ENCODE results near the gene COX20.
A peak's percentile ranks its signal among the peaks of the same experiment; 100 is the strongest.

COX20 gene

GRCh38 chr1:244851546-244852231, 16.2 kb downstream of the COX20 start:
- Mint-ChIP-seq H3K4me3 (no peak overlapping the region), H3K36me3 (ENCODE audit: low read depth) (peaks cover 86% of the 10 kb centered on the region), H3K9me3 (no peaks in the 10 kb centered on the region), H3K4me1 (ENCODE audit: low read depth) (peaks cover 60% of the 10 kb centered on the region), H3K27me3 (ENCODE audit: low read depth) (no peaks in the 10 kb centered on the region), H3K27ac (no peak overlapping the region)
- DNase-seq (ENCODE audit: low spot score), result no peak

GRCh38 chr1:244852694-244853093, 17.2 kb downstream of the COX20 start:
- Mint-ChIP-seq H3K27me3 (ENCODE audit: low read depth) (no peaks in the 10 kb centered on the region), H3K4me1 (ENCODE audit: low read depth) (peaks cover 63% of the 10 kb centered on the region), H3K9me3 (no peaks in the 10 kb centered on the region), H3K27ac (no peak overlapping the region), H3K36me3 (ENCODE audit: low read depth) (peaks cover 88% of the 10 kb centered on the region), H3K4me3 (no peak overlapping the region)
- DNase-seq (ENCODE audit: low spot score), result no peak

DNA sequence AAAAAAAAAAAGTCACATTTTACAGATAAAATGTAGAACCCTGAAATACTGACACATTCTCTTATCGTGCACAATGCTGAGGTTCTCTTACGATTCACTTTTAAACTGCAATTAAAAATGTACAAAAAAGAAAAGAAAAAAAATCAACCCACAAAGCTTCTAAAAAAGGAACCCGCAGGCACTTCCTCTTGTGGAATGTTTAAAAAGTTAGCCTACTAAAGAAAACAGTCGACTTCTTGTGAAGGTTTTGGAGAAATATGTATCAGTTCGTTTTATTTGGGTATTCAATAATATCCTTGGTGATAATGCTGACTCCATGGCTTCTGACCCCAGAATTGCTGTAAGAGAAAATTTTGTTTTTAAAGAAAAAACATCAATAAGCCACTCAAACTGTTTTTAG, 18.7 kb downstream of the COX20 start:
- Mint-ChIP-seq H3K36me3 (ENCODE audit: low read depth) (peaks cover 87% of the 10 kb centered on the region), H3K4me1 (ENCODE audit: low read depth) (peaks cover 64% of the 10 kb centered on the region), H3K27me3 (ENCODE audit: low read depth) (no peaks in the 10 kb centered on the region), H3K9me3 (no peaks in the 10 kb centered on the region), H3K27ac (peak overlapping the region; percentile 45), H3K4me3 (peak overlapping the region; percentile 11)
- DNase-seq (ENCODE audit: low spot score), result no peak

- no peaks in the 10 kb centered on the region for H3K27me3 Mint-ChIP-seq (ENCODE audit: low read depth)
- peaks cover 60% of the 10 kb centered on the region for H3K4me1 Mint-ChIP-seq (ENCODE audit: low read depth)
- peak overlapping the region; percentile 79 for H3K27ac Mint-ChIP-seq
- H3K4me3 Mint-ChIP-seq, result peak overlapping the region; percentile 63
- DNase-seq (ENCODE audit: low spot score), result no peak
- H3K9me3 Mint-ChIP-seq, result no peaks in the 10 kb centered on the region
- H3K36me3 Mint-ChIP-seq (ENCODE audit: low read depth), result peaks cover 88% of the 10 kb centered on the region
These were observed 19.6 kb downstream of the COX20 start for GRCh38 chr1:244854865-244855578.

GRCh38 chr1:244857761-244858160, 22.3 kb downstream of the COX20 start:
- Mint-ChIP-seq H3K9me3 (no peaks in the 10 kb centered on the region), H3K4me1 (ENCODE audit: low read depth) (peaks cover 66% of the 10 kb centered on the region), H3K36me3 (ENCODE audit: low read depth) (peaks cover 88% of the 10 kb centered on the region), H3K27ac (no peak overlapping the region), H3K27me3 (ENCODE audit: low read depth) (no peaks in the 10 kb centered on the region), H3K4me3 (peak overlapping the region; percentile 7)
- DNase-seq (ENCODE audit: low spot score), result no peak

DNA sequence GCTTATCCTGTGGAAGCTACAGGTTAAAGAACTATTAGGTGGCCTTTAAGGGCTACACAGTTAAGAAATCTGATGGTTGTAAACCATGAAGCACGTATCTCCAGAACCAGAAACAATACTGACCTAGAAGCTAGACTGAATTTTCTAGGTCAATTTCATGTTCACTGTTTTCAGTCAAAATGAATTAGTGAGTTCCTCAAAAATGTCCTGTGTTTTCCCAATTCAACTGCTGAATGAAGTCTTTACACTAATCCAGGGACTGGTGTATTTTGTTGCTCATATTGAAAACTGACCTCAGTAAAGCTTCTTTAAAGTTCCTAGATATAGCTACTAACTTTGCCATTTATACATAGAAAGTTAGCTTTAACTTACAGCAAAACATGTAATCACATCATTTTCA, 22.9 kb downstream of the COX20 start:
- H3K9me3 Mint-ChIP-seq, result no peaks in the 10 kb centered on the region
- no peak for DNase-seq (ENCODE audit: low spot score)
- H3K4me3 Mint-ChIP-seq, result peak overlapping the region; percentile 18
- H3K4me1 Mint-ChIP-seq (ENCODE audit: low read depth), result peaks cover 66% of the 10 kb centered on the region
- H3K27me3 Mint-ChIP-seq (ENCODE audit: low read depth), result no peaks in the 10 kb centered on the region
- peaks cover 88% of the 10 kb centered on the region for H3K36me3 Mint-ChIP-seq (ENCODE audit: low read depth)
- H3K27ac Mint-ChIP-seq, result no peak overlapping the region

- Mint-ChIP-seq H3K4me1 (ENCODE audit: low read depth) (peaks cover 57% of the 10 kb centered on the region), H3K4me3 (peak overlapping the region; percentile 89), H3K9me3 (no peaks in the 10 kb centered on the region), H3K27ac (peak overlapping the region; percentile 49), H3K36me3 (ENCODE audit: low read depth) (peaks cover 78% of the 10 kb centered on the region), H3K27me3 (ENCODE audit: low read depth) (no peaks in the 10 kb centered on the region)
- no peak for DNase-seq (ENCODE audit: low spot score)
These were observed 24.6 kb downstream of the COX20 start for GRCh38 chr1:244860078-244860477.

GRCh38 chr1:244860914-244861610, 25.6 kb downstream of the COX20 start:
- no peak for DNase-seq (ENCODE audit: low spot score)
- Mint-ChIP-seq H3K4me3 (peak overlapping the region; percentile 89), H3K27me3 (ENCODE audit: low read depth) (no peaks in the 10 kb centered on the region), H3K27ac (peak overlapping the region; percentile 37), H3K4me1 (ENCODE audit: low read depth) (peaks cover 55% of the 10 kb centered on the region), H3K9me3 (no peaks in the 10 kb centered on the region), H3K36me3 (ENCODE audit: low read depth) (peaks cover 68% of the 10 kb centered on the region)

GRCh38 chr1:244861683-244862082, 26.2 kb downstream of the COX20 start:
- no peaks in the 10 kb centered on the region for H3K9me3 Mint-ChIP-seq
- H3K4me1 Mint-ChIP-seq (ENCODE audit: low read depth), result peaks cover 53% of the 10 kb centered on the region
- peak overlapping the region; percentile 37 for H3K27ac Mint-ChIP-seq
- no peaks in the 10 kb centered on the region for H3K27me3 Mint-ChIP-seq (ENCODE audit: low read depth)
- H3K36me3 Mint-ChIP-seq (ENCODE audit: low read depth), result peaks cover 62% of the 10 kb centered on the region
- no peak for DNase-seq (ENCODE audit: low spot score)
- peak overlapping the region; percentile 89 for H3K4me3 Mint-ChIP-seq

GRCh38 chr1:244862354-244862698, 26.9 kb downstream of the COX20 start:
- H3K27me3 Mint-ChIP-seq (ENCODE audit: low read depth), result no peaks in the 10 kb centered on the region
- peaks cover 51% of the 10 kb centered on the region for H3K4me1 Mint-ChIP-seq (ENCODE audit: low read depth)
- peak overlapping the region; percentile 91 for H3K27ac Mint-ChIP-seq
- peaks cover 55% of the 10 kb centered on the region for H3K36me3 Mint-ChIP-seq (ENCODE audit: low read depth)
- no peaks in the 10 kb centered on the region for H3K9me3 Mint-ChIP-seq
- DNase-seq (ENCODE audit: low spot score), result no peak
- H3K4me3 Mint-ChIP-seq, result peak overlapping the region; percentile 89

DNA sequence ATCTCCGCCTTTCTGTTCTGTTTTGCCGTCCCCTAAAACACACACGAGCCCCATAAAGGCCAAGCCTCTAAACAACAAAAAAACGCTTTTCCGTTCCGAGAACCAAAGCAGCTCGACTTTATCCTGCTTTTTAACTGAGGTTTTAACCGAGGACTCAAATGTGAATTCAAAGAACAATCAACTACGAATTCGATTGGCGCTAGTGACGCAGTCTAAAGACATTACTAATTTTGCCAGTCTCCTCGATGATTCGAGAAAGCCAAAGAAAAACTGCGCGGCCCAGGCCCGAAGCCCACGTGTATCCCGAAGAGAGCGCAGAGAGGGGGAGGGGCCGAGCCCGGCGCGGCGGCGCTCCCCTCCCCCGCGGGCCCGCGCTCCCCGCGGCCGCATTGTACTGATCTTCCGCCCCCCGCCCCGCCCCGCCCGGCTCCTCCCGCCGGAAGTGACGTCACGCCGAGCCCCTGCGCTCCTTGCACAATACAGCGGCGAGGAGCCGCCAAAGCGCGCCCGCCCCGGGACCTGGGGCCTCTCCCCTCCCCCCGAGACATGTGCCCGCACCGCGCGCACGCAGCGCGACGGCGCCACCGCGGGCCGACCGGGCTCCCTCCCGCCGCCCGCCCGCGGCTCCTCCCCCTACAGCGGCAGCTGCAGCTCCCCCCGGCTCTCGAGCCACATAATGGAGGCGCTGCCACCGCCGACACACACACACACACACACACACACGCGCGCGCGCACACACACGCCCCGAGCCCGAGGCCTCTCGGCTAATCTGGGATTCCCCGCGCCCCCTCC, 27.4 kb downstream of the COX20 start:
- Mint-ChIP-seq H3K9me3 (no peaks in the 10 kb centered on the region), H3K4me1 (ENCODE audit: low read depth) (peaks cover 50% of the 10 kb centered on the region), H3K27me3 (ENCODE audit: low read depth) (no peaks in the 10 kb centered on the region), H3K27ac (peak overlapping the region; percentile 91), H3K36me3 (ENCODE audit: low read depth) (peaks cover 50% of the 10 kb centered on the region), H3K4me3 (peak overlapping the region; percentile 89)
- peak; percentile 93 for DNase-seq (ENCODE audit: low spot score)

GRCh38 chr1:244863491-244864252, 28.2 kb downstream of the COX20 start:
- DNase-seq (ENCODE audit: low spot score), result no peak
- H3K4me3 Mint-ChIP-seq, result peak overlapping the region; percentile 98
- no peaks in the 10 kb centered on the region for H3K27me3 Mint-ChIP-seq (ENCODE audit: low read depth)
- peaks cover 45% of the 10 kb centered on the region for H3K4me1 Mint-ChIP-seq (ENCODE audit: low read depth)
- H3K27ac Mint-ChIP-seq, result peak overlapping the region; percentile 98
- H3K36me3 Mint-ChIP-seq (ENCODE audit: low read depth), result peaks cover 43% of the 10 kb centered on the region
- no peaks in the 10 kb centered on the region for H3K9me3 Mint-ChIP-seq
